ENCODE results near the gene MALRD1.

Gene MALRD1

GRCh38 chr10:19071946-19072345 is 23.3 kb downstream of the MALRD1 start:
- H3K9me3 ChIP-seq (ENCODE audit: low read length): no peaks in the 10 kb centered on the region

GRCh38 chr10:19077276-19077675 is 28.7 kb downstream of the MALRD1 start:
- Histone ChIP-seq H3K4me3 (ENCODE audit: low read depth, low read length, poor library complexity, severe bottlenecking) (no peak overlapping the region), H3K9ac (ENCODE audit: low read length) (no peak overlapping the region), H3K4me1 (ENCODE audit: insufficient read depth, low read length, severe bottlenecking) (no peaks in the 10 kb centered on the region), H3K4me2 (ENCODE audit: low read length) (no peak overlapping the region), H2AFZ (ENCODE audit: low read length) (no peak overlapping the region), H3F3A (ENCODE audit: insufficient read depth, low read length) (no peaks in the 10 kb centered on the region), H4K20me1 (ENCODE audit: insufficient read depth, low read length) (no peaks in the 10 kb centered on the region), H3K9me2 (ENCODE audit: low read depth, low read length) (no peaks in the 10 kb centered on the region), H3K79me2 (ENCODE audit: insufficient read depth, low read length) (no peaks in the 10 kb centered on the region), H3K27ac (ENCODE audit: low read depth, low read length, poor library complexity, severe bottlenecking) (no peak overlapping the region), H3K9me3 (ENCODE audit: low read length) (no peaks in the 10 kb centered on the region), H3K36me3 (ENCODE audit: insufficient read depth, low read length) (no peaks in the 10 kb centered on the region), H3K27me3 (ENCODE audit: insufficient read depth, low read length) (no peaks in the 10 kb centered on the region)
- TF ChIP-seq EZH2 (IDR thresholded peaks at IDR 0.05; ENCODE audit: borderline replicate concordance, low read length) (no peak), CTCF (IDR thresholded peaks at IDR 0.05; ENCODE audit: low read length) (no peak)

More at GRCh38 chr10:19071946-19072345, 23.3 kb downstream of the MALRD1 start:
- H3K9ac ChIP-seq (ENCODE audit: low read length): no peak overlapping the region
- H3K36me3 ChIP-seq (ENCODE audit: insufficient read depth, low read length): no peaks in the 10 kb centered on the region
- no peak overlapping the region for H3K4me2 ChIP-seq (ENCODE audit: low read length)
- no peaks in the 10 kb centered on the region for H3K9me2 ChIP-seq (ENCODE audit: low read depth, low read length)
- no peaks in the 10 kb centered on the region for H3F3A ChIP-seq (ENCODE audit: insufficient read depth, low read length)
- no peaks in the 10 kb centered on the region for H3K79me2 ChIP-seq (ENCODE audit: insufficient read depth, low read length)
- H3K4me3 ChIP-seq (ENCODE audit: low read depth, low read length, poor library complexity, severe bottlenecking): no peak overlapping the region
- no peak overlapping the region for H2AFZ ChIP-seq (ENCODE audit: low read length)
- no peaks in the 10 kb centered on the region for H3K27me3 ChIP-seq (ENCODE audit: insufficient read depth, low read length)
- H3K27ac ChIP-seq (ENCODE audit: low read depth, low read length, poor library complexity, severe bottlenecking): no peak overlapping the region
- TF ChIP-seq CTCF (IDR thresholded peaks at IDR 0.05; ENCODE audit: low read length): no peak
- TF ChIP-seq EZH2 (IDR thresholded peaks at IDR 0.05; ENCODE audit: borderline replicate concordance, low read length): no peak
- H4K20me1 ChIP-seq (ENCODE audit: insufficient read depth, low read length): no peaks in the 10 kb centered on the region
- no peaks in the 10 kb centered on the region for H3K4me1 ChIP-seq (ENCODE audit: insufficient read depth, low read length, severe bottlenecking)

- no peaks in the 10 kb centered on the region for H3F3A ChIP-seq (ENCODE audit: insufficient read depth, low read length)
- no peak overlapping the region for H2AFZ ChIP-seq (ENCODE audit: low read length)
- H3K4me3 ChIP-seq (ENCODE audit: low read depth, low read length, poor library complexity, severe bottlenecking): no peak overlapping the region
- no peak overlapping the region for H3K9ac ChIP-seq (ENCODE audit: low read length)
- no peak overlapping the region for H3K4me2 ChIP-seq (ENCODE audit: low read length)
- no peaks in the 10 kb centered on the region for H4K20me1 ChIP-seq (ENCODE audit: insufficient read depth, low read length)
- TF ChIP-seq EZH2 (IDR thresholded peaks at IDR 0.05; ENCODE audit: borderline replicate concordance, low read length) (no peak), CTCF (IDR thresholded peaks at IDR 0.05; ENCODE audit: low read length) (no peak)
- no peaks in the 10 kb centered on the region for H3K36me3 ChIP-seq (ENCODE audit: insufficient read depth, low read length)
- H3K27ac ChIP-seq (ENCODE audit: low read depth, low read length, poor library complexity, severe bottlenecking): no peak overlapping the region
- H3K79me2 ChIP-seq (ENCODE audit: insufficient read depth, low read length): no peaks in the 10 kb centered on the region
- no peaks in the 10 kb centered on the region for H3K9me2 ChIP-seq (ENCODE audit: low read depth, low read length)
- no peaks in the 10 kb centered on the region for H3K9me3 ChIP-seq (ENCODE audit: low read length)
- no peaks in the 10 kb centered on the region for H3K4me1 ChIP-seq (ENCODE audit: insufficient read depth, low read length, severe bottlenecking)
- no peaks in the 10 kb centered on the region for H3K27me3 ChIP-seq (ENCODE audit: insufficient read depth, low read length)
Observed at GRCh38 chr10:19096501-19097073, 48.0 kb downstream of the MALRD1 start.

Data from OCI-LY1 (cell line).